GM23338 (cell line): ENCODE data around the gene EML3. TPM values are rescaled to one million over a fixed set of nuclear protein-coding genes. Genes with fewer than 3 reads are reported as not detected.

Source experiments
- ATAC-seq: fragments of 200-7000 bp; cut with Tn5 transposase; 3 replicates; pipeline ENCODE4 v1.9.1; 2020
- DNase-seq: peaks from one replicate; pipeline ENCODE4 v3.0.0-alpha.2; 2015; ENCODE audit warnings: low spot score
- H2AFZ ChIP-seq: fragments of 200-600 bp; sonication (generic); 2 replicates; pipeline ENCODE4 v1.8.0; 2016; ENCODE audit warnings: antibody characterized with exemption, mild to moderate bottlenecking, moderate library complexity
- H3F3A ChIP-seq: fragments of 200-600 bp; sonication (generic); replicated peaks from 2 replicates; pipeline ENCODE4 v1.8.0; 2017; ENCODE audit warnings: antibody characterized with exemption, mixed run types, low read depth
- H3K27ac ChIP-seq: fragments of 200-600 bp; sonication (generic); 2 replicates; pipeline ENCODE4 v1.6.1; 2016; ENCODE audit warnings: low read depth
- H3K27me3 ChIP-seq: fragments of 200-600 bp; sonication (generic); 2 replicates; pipeline ENCODE4 v1.8.0; 2016; ENCODE audit warnings: mild to moderate bottlenecking, mixed run types, moderate library complexity; ENCODE audit not compliant: insufficient read depth
- H3K36me3 ChIP-seq: fragments of 200-600 bp; sonication (generic); 2 replicates; pipeline ENCODE4 v1.8.0; 2016; ENCODE audit warnings: mild to moderate bottlenecking; ENCODE audit not compliant: insufficient read depth
- H3K4me1 ChIP-seq: fragments of 200-600 bp; sonication (generic); 2 replicates; pipeline ENCODE4 v1.8.0; 2016; ENCODE audit warnings: mild to moderate bottlenecking, moderate library complexity; ENCODE audit not compliant: insufficient read depth
- H3K4me2 ChIP-seq: fragments of 200-600 bp; sonication (generic); 2 replicates; pipeline ENCODE4 v1.7.1; 2017; ENCODE audit warnings: mixed run types
- H3K4me3 ChIP-seq: fragments of 200-600 bp; sonication (generic); 2 replicates; pipeline ENCODE4 v1.6.1; 2016; ENCODE audit warnings: mixed run types
- H3K79me2 ChIP-seq: fragments of 200-600 bp; sonication (generic); replicated peaks from 2 replicates; pipeline ENCODE4 v1.8.0; 2017; ENCODE audit warnings: mild to moderate bottlenecking; ENCODE audit not compliant: insufficient read depth
- H3K9me2 ChIP-seq: fragments of 200-600 bp; sonication (generic); 2 replicates; pipeline ENCODE4 v1.8.0; 2017; ENCODE audit not compliant: insufficient read depth
- H4K20me1 ChIP-seq: fragments of 200-600 bp; sonication (generic); replicated peaks from 2 replicates; pipeline ENCODE4 v1.8.0; 2017; ENCODE audit warnings: mild to moderate bottlenecking; ENCODE audit not compliant: insufficient read depth
- H3K27ac Mint-ChIP-seq: 2 replicates; pipeline ENCODE4 v1.8.0; 2020; ENCODE audit warnings: inconsistent platforms, mild to moderate bottlenecking, moderate library complexity, mixed read lengths
- H3K27me3 Mint-ChIP-seq: 3 replicates; pipeline ENCODE4 v1.8.0; 2022; ENCODE audit warnings: low read depth, mild to moderate bottlenecking, moderate library complexity, mixed read lengths, inconsistent platforms; ENCODE audit not compliant: insufficient read depth, poor library complexity
- H3K36me3 Mint-ChIP-seq: 3 replicates; pipeline ENCODE4 v1.8.0; 2021; ENCODE audit warnings: low read depth, mild to moderate bottlenecking, inconsistent platforms, moderate library complexity, mixed read lengths
- H3K4me1 Mint-ChIP-seq: 3 replicates; pipeline ENCODE4 v1.8.0; 2020; ENCODE audit warnings: mild to moderate bottlenecking, inconsistent platforms, mixed read lengths
- H3K4me3 Mint-ChIP-seq: 3 replicates; pipeline ENCODE4 v1.8.0; 2021; ENCODE audit warnings: moderate library complexity, mild to moderate bottlenecking, inconsistent platforms, mixed read lengths
- H3K9me3 Mint-ChIP-seq: 3 replicates; pipeline ENCODE4 v1.8.0; 2020; ENCODE audit warnings: moderate library complexity, mild to moderate bottlenecking, inconsistent platforms, mixed read lengths
- EZH2phosphoT487 ChIP-seq: fragments of 200-600 bp; sonication (generic); IDR thresholded peaks from one replicate; pipeline ENCODE4 v1.8.1; 2018; ENCODE audit warnings: antibody characterized with exemption; ENCODE audit not compliant: unreplicated experiment
- JUNB ChIP-seq: IDR thresholded peaks from one replicate; pipeline ENCODE4 v1.6.1; 2016; ENCODE audit warnings: antibody characterized with exemption; ENCODE audit not compliant: unreplicated experiment
- POLR2AphosphoS5 ChIP-seq: IDR thresholded peaks from 2 replicates; pipeline ENCODE4 v1.6.1; 2016; ENCODE audit warnings: antibody characterized with exemption, low read depth
- ZNF114 ChIP-seq: fragments of 250-450 bp; sonication (Bioruptor Pico); IDR thresholded peaks from 2 replicates; pipeline ENCODE4 v1.5.0; 2020; ENCODE audit warnings: mild to moderate bottlenecking, moderate library complexity
- ZNF331 ChIP-seq: fragments of 250-450 bp; sonication (Bioruptor Pico); IDR thresholded peaks from 2 replicates; pipeline ENCODE4 v1.5.0; 2020; ENCODE audit warnings: low read depth, mild to moderate bottlenecking, moderate library complexity
- polyA plus RNA-seq: library from polyadenylated mRNA; unstranded; fragments of >200 nt; fragmentation: Nextera tagmentation; extraction: Ambion mirVana; gene quantifications from 2 replicates; pipeline ENCODE4 v1.2.1, GENCODE V29; 2016
- total RNA-seq: library from RNA; depleted of rRNA; stranded (reverse); fragments of >200 nt; shearing (Covaris generic); gene quantifications from 2 replicates; pipeline ENCODE4 v1.2.3, GENCODE V29; 2014
- TF ChIP-seq, protein P1 (sequence below): fragments of 250-450 bp; sonication (Bioruptor Pico); IDR thresholded peaks from 2 replicates; pipeline ENCODE4 v1.5.0; 2020; ENCODE audit warnings: mild to moderate bottlenecking, moderate library complexity

Gene EML3
- total and polyA plus RNA-seq, 2 experiments from 2014 or later, result 15.4 to 17.1 TPM

DNA sequence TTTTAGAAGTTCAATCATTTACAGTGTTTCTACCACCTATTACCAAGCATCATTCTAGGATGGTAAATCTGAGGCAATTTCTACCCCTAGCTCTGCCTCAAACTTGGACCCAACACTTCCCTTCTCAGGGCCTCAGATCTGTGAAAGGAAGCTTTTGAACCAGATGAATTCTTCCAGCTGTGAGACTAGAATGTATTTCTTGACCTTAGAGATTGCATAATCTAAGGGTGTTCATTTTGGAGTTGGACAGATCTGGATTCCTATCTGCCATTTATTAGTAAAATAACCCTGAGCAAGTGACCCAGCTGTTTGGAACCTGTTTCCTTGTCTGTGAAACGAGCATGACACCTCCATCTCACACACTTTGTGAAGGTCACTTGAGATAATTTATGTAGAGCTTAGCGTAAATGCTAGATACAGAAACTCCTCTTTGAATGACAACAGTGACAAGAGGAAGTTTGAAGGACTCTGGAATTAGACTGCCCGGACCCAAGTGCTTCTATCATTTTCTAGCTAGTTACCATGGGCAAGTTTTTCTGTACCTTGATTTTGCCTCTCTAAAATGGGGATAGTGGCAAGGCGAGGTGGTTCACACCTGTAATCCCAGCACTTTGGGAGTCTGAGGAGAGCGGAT lies 44.3 kb upstream of the EML3 start:
- H3K27ac ChIP-seq, result no peak overlapping the region
- H3K4me2 ChIP-seq, result no peak overlapping the region
- no peaks in the 10 kb centered on the region for H3K27me3 ChIP-seq
- H3F3A ChIP-seq, result peaks cover 21% of the 10 kb centered on the region
- DNase-seq (no peak), ATAC-seq (no peak)
- Mint-ChIP-seq H3K27ac (no peak overlapping the region), H3K27me3 (peaks cover 10% of the 10 kb centered on the region), H3K36me3 (peaks cover 5% of the 10 kb centered on the region; the same call in 2 of the 3 replicates), H3K9me3 (no peaks in the 10 kb centered on the region), H3K4me3 (no peak overlapping the region), H3K4me1 (peaks cover 8% of the 10 kb centered on the region)
- H3K36me3 ChIP-seq, result no peaks in the 10 kb centered on the region
- no peak overlapping the region for H3K4me3 ChIP-seq
- no peak for TF ChIP-seq EZH2phosphoT487
- H3K4me1 ChIP-seq, result peaks cover 8% of the 10 kb centered on the region; the same call in 1 of the 2 replicates
- no peaks in the 10 kb centered on the region for H3K9me2 ChIP-seq
- no peaks in the 10 kb centered on the region for H4K20me1 ChIP-seq
- H2AFZ ChIP-seq, result no peak overlapping the region
- peaks cover 11% of the 10 kb centered on the region for H3K79me2 ChIP-seq

DNA sequence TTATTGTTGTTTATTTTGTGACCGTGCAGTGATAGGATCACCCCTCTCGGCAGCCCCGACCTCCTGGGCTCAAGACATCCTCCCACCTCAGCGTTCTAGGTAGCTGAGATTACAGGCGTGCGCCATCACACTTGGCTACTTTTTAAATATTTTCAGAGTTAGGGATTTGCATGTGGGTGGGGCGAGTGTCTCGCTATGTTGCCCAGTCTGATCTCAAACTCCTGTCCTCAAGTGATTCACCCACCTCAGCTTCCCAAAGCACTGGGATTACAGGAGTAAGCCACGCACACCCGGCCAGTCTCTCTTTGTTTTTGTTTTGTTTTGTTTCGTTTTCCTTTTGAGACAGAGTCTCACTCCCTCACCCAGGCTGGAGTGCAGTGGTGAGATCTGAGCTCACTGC lies 41.7 kb upstream of the EML3 start:
- peaks cover 24% of the 10 kb centered on the region for H3K79me2 ChIP-seq
- no peak overlapping the region for H3K27ac Mint-ChIP-seq
- DNase-seq (no peak), ATAC-seq (no peak)
- H3K9me2 ChIP-seq, result no peaks in the 10 kb centered on the region
- peak overlapping the region; percentile 34; the same call in 1 of the 3 replicates for H3K4me3 Mint-ChIP-seq
- H4K20me1 ChIP-seq, result no peaks in the 10 kb centered on the region
- H3F3A ChIP-seq, result peaks cover 7% of the 10 kb centered on the region; the same call in 1 of the 2 replicates
- 0 out of 2 replicates have a peak, but pooled peaks cover 3% of the 10 kb centered on the region for H3K36me3 ChIP-seq
- H2AFZ ChIP-seq, result 0 out of 2 replicates have a peak overlapping the region, but pooled peaks have one; percentile 10
- no peak overlapping the region for H3K4me3 ChIP-seq
- H3K4me1 ChIP-seq, result peaks cover 9% of the 10 kb centered on the region; the same call in 1 of the 2 replicates
- H3K9me3 Mint-ChIP-seq, result no peaks in the 10 kb centered on the region
- H3K27me3 Mint-ChIP-seq, result peaks cover 10% of the 10 kb centered on the region
- H3K4me1 Mint-ChIP-seq, result peaks cover 8% of the 10 kb centered on the region
- H3K27me3 ChIP-seq, result no peaks in the 10 kb centered on the region
- H3K36me3 Mint-ChIP-seq, result peaks cover 11% of the 10 kb centered on the region
- TF ChIP-seq ZNF331 (CRISPR knock-in tag), result no peak
- TF ChIP-seq, protein P1, sequence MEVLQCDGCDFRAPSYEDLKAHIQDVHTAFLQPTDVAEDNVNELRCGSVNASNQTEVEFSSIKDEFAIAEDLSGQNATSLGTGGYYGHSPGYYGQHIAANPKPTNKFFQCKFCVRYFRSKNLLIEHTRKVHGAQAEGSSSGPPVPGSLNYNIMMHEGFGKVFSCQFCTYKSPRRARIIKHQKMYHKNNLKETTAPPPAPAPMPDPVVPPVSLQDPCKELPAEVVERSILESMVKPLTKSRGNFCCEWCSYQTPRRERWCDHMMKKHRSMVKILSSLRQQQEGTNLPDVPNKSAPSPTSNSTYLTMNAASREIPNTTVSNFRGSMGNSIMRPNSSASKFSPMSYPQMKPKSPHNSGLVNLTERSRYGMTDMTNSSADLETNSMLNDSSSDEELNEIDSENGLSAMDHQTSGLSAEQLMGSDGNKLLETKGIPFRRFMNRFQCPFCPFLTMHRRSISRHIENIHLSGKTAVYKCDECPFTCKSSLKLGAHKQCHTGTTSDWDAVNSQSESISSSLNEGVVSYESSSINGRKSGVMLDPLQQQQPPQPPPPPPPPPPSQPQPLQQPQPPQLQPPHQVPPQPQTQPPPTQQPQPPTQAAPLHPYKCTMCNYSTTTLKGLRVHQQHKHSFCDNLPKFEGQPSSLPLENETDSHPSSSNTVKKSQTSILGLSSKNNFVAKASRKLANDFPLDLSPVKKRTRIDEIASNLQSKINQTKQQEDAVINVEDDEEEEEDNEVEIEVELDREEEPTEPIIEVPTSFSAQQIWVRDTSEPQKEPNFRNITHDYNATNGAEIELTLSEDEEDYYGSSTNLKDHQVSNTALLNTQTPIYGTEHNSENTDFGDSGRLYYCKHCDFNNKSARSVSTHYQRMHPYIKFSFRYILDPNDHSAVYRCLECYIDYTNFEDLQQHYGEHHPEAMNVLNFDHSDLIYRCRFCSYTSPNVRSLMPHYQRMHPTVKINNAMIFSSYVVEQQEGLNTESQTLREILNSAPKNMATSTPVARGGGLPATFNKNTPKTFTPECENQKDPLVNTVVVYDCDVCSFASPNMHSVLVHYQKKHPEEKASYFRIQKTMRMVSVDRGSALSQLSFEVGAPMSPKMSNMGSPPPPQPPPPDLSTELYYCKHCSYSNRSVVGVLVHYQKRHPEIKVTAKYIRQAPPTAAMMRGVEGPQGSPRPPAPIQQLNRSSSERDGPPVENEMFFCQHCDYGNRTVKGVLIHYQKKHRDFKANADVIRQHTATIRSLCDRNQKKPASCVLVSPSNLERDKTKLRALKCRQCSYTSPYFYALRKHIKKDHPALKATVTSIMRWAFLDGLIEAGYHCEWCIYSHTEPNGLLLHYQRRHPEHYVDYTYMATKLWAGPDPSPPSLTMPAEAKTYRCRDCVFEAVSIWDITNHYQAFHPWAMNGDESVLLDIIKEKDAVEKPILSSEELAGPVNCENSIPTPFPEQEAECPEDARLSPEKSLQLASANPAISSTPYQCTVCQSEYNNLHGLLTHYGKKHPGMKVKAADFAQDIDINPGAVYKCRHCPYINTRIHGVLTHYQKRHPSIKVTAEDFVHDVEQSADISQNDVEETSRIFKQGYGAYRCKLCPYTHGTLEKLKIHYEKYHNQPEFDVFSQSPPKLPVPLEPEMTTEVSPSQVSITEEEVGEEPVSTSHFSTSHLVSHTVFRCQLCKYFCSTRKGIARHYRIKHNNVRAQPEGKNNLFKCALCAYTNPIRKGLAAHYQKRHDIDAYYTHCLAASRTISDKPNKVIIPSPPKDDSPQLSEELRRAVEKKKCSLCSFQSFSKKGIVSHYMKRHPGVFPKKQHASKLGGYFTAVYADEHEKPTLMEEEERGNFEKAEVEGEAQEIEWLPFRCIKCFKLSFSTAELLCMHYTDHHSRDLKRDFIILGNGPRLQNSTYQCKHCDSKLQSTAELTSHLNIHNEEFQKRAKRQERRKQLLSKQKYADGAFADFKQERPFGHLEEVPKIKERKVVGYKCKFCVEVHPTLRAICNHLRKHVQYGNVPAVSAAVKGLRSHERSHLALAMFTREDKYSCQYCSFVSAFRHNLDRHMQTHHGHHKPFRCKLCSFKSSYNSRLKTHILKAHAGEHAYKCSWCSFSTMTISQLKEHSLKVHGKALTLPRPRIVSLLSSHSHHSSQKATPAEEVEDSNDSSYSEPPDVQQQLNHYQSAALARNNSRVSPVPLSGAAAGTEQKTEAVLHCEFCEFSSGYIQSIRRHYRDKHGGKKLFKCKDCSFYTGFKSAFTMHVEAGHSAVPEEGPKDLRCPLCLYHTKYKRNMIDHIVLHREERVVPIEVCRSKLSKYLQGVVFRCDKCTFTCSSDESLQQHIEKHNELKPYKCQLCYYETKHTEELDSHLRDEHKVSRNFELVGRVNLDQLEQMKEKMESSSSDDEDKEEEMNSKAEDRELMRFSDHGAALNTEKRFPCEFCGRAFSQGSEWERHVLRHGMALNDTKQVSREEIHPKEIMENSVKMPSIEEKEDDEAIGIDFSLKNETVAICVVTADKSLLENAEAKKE (CRISPR knock-in tag), result no peak
- TF ChIP-seq ZNF114 (CRISPR knock-in tag), result no peak
- TF ChIP-seq JUNB, result no peak
- TF ChIP-seq POLR2AphosphoS5, result no peak
- H3K27ac ChIP-seq, result no peak overlapping the region
- no peak overlapping the region for H3K4me2 ChIP-seq
